Activated CD4-positive, alpha-beta T cell treated with anti-CD3 and anti-CD28 coated beads for 36 hours (primary cell): ENCODE data around the gene CD79B. TPM values are rescaled to one million over a fixed set of nuclear protein-coding genes. Genes with fewer than 3 reads are reported as not detected.
A peak's percentile ranks its signal among the peaks of the same experiment; 100 is the strongest.
"Not testable (repeated sequence)": the region's sequence is repeated elsewhere in the genome, so short reads cannot be mapped to it uniquely, and the experiment has no call there.

Experiments used
- ATAC-seq: fragments of 200-7000 bp; cut with Tn5 transposase; one replicate; pipeline ENCODE4 v1.10.0; 2021; ENCODE audit warnings: mild to moderate bottlenecking, moderate library complexity
- CTCF ChIA-PET: fragments of 350-600 bp; sonication (Branson Sonifier 250); formaldehyde crosslinking; loops from one replicate; lab custom pipeline; 2021; ENCODE audit warnings: antibody characterized with exemption; lab: Charles Lee
- POLR2A ChIA-PET: fragments of 350-600 bp; sonication (Branson Sonifier 250); formaldehyde crosslinking; loops from one replicate; lab custom pipeline; 2021; ENCODE audit warnings: antibody characterized with exemption, inconsistent platforms; lab: Charles Lee
- DNase-seq: peaks from one replicate; pipeline ENCODE4 v3.0.0-alpha.2; 2020
- H3K27ac Mint-ChIP-seq: one replicate; pipeline ENCODE4 v1.8.0; 2021; ENCODE audit warnings: mixed read lengths
- H3K27me3 Mint-ChIP-seq: one replicate; pipeline ENCODE4 v1.8.0; 2021; ENCODE audit warnings: mixed read lengths
- H3K36me3 Mint-ChIP-seq: one replicate; pipeline ENCODE4 v1.8.0; 2021; ENCODE audit warnings: low read depth, mixed read lengths
- H3K4me1 Mint-ChIP-seq: one replicate; pipeline ENCODE4 v1.8.0; 2021; ENCODE audit warnings: mixed read lengths
- H3K4me3 Mint-ChIP-seq: one replicate; pipeline ENCODE4 v1.8.0; 2021; ENCODE audit warnings: mild to moderate bottlenecking, moderate library complexity, mixed read lengths
- H3K9me3 Mint-ChIP-seq: one replicate; pipeline ENCODE4 v1.8.0; 2021; ENCODE audit warnings: low read depth, mixed read lengths
- intact Hi-C, 2 experiments: fragments of 100-400 bp; cut with DNase I in 1 of 2; cut with micrococcal nuclease in 1 of 2; formaldehyde crosslinking; loops; one replicate each; pipeline versions ENCODE4 v1.14.2 to v1.15.1; 2022 to 2024; cut with DNase I, micrococcal nuclease
- total RNA-seq, 2 experiments: library from RNA; stranded (reverse); gene quantifications; one replicate each; pipeline ENCODE4 v1.2.3, GENCODE V29; 2021

The CD79B gene
- total RNA-seq, 2 experiments from 2014 or later = 19.8 to 28.0 TPM

GRCh38 chr17:63909586-63909985, 22.5 kb downstream of the CD79B start:
- CTCF ChIA-PET = interaction anchor here (1.2 kb wide), 1 partner anchor 117 kb away, joined by 3 read pairs; no protein-coding TSS in a partner anchor
- DNase-seq, ATAC-seq, H3K27ac Mint-ChIP-seq, H3K9me3 Mint-ChIP-seq, H3K27me3 Mint-ChIP-seq, POLR2A ChIA-PET, H3K4me1 Mint-ChIP-seq, intact Hi-C loops, H3K4me3 Mint-ChIP-seq, H3K36me3 Mint-ChIP-seq: not testable (repeated sequence)

- H3K27me3 Mint-ChIP-seq, intact Hi-C loops, H3K27ac Mint-ChIP-seq, H3K9me3 Mint-ChIP-seq, POLR2A ChIA-PET, H3K36me3 Mint-ChIP-seq, H3K4me3 Mint-ChIP-seq, H3K4me1 Mint-ChIP-seq: not testable (repeated sequence)
- CTCF ChIA-PET = interaction anchor here (0.9 to 1.9 kb wide), 10 partner anchors 9 to 375 kb away, joined by 3 to 6 read pairs (median 4); partner anchors contain the start of gene GH1
- DNase-seq (peak; percentile 56), ATAC-seq (peak; percentile 58)
Observed at GRCh38 chr17:63907161-63907778, 24.9 kb downstream of the CD79B start.

GRCh38 chr17:63904796-63905195, 27.3 kb downstream of the CD79B start:
- DNase-seq, H3K4me1 Mint-ChIP-seq, H3K9me3 Mint-ChIP-seq, H3K27me3 Mint-ChIP-seq, ATAC-seq, intact Hi-C loops, H3K36me3 Mint-ChIP-seq, H3K4me3 Mint-ChIP-seq, H3K27ac Mint-ChIP-seq, POLR2A ChIA-PET: not testable (repeated sequence)
- CTCF ChIA-PET = interaction anchor here (0.6 to 2.3 kb wide), 6 partner anchors 14 to 341 kb away, joined by 3 to 8 read pairs (median 3); partner anchors contain the start of gene GH1

- intact Hi-C loops, H3K9me3 Mint-ChIP-seq, H3K27ac Mint-ChIP-seq, H3K4me3 Mint-ChIP-seq, POLR2A ChIA-PET, H3K27me3 Mint-ChIP-seq, H3K36me3 Mint-ChIP-seq: not testable (repeated sequence)
- ATAC-seq (peak; percentile 71), DNase-seq (peak; percentile 27)
- CTCF ChIA-PET = interaction anchor here (0.6 to 3.8 kb wide), 11 partner anchors 8 to 404 kb away, joined by 3 to 10 read pairs (median 4); partner anchors contain the start of gene GH1
- H3K4me1 Mint-ChIP-seq = peaks cover 15% of the 10 kb centered on the region
Observed at GRCh38 chr17:63903787-63904201, 28.3 kb downstream of the CD79B start.

- H3K4me3 Mint-ChIP-seq, ATAC-seq, DNase-seq, H3K27me3 Mint-ChIP-seq, POLR2A ChIA-PET, intact Hi-C loops, H3K36me3 Mint-ChIP-seq, H3K9me3 Mint-ChIP-seq, H3K27ac Mint-ChIP-seq: not testable (repeated sequence)
- peaks cover 18% of the 10 kb centered on the region for H3K4me1 Mint-ChIP-seq
- CTCF ChIA-PET = interaction anchor here (0.6 to 3.8 kb wide), 15 partner anchors 12 to 357 kb away, joined by 3 to 11 read pairs (median 4); partner anchors contain the start of gene CD79B
Observed at GRCh38 chr17:63901971-63902370, 30.2 kb downstream of the CD79B start.

- not testable (repeated sequence) for H3K9me3 Mint-ChIP-seq
Observed at GRCh38 chr17:63898899-63899798, 33.0 kb downstream of the CD79B start.

GRCh38 chr17:63896524-63897354, 35.4 kb downstream of the CD79B start, which contains the start of gene CSH1:
CSH1 (minus strand) TSS chr17:63896574; CDS start chr17:63896511, 63 bp downstream.
- H3K27ac Mint-ChIP-seq, ATAC-seq, H3K4me3 Mint-ChIP-seq, DNase-seq, intact Hi-C loops, H3K36me3 Mint-ChIP-seq, H3K27me3 Mint-ChIP-seq, H3K9me3 Mint-ChIP-seq, CTCF ChIA-PET, POLR2A ChIA-PET: not testable (repeated sequence)
- H3K4me1 Mint-ChIP-seq = peaks cover 14% of the 10 kb centered on the region

More at GRCh38 chr17:63898899-63899798, 33.0 kb downstream of the CD79B start:
- H3K27ac Mint-ChIP-seq, H3K27me3 Mint-ChIP-seq, POLR2A ChIA-PET, H3K4me3 Mint-ChIP-seq, intact Hi-C loops, H3K36me3 Mint-ChIP-seq: not testable (repeated sequence)
- peaks cover 18% of the 10 kb centered on the region for H3K4me1 Mint-ChIP-seq
- ATAC-seq = peak; percentile 89
- peak; percentile 66 for DNase-seq
- CTCF ChIA-PET = interaction anchor here (0.6 to 2.2 kb wide), 4 partner anchors 8 to 114 kb away, joined by 3 to 6 read pairs (median 4); no protein-coding TSS in a partner anchor

GRCh38 chr17:63894821-63895220, 37.3 kb downstream of the CD79B start:
- H3K36me3 Mint-ChIP-seq, H3K27ac Mint-ChIP-seq, DNase-seq, H3K4me3 Mint-ChIP-seq, ATAC-seq, H3K27me3 Mint-ChIP-seq, H3K9me3 Mint-ChIP-seq, POLR2A ChIA-PET, intact Hi-C loops, CTCF ChIA-PET: not testable (repeated sequence)
- peaks cover 12% of the 10 kb centered on the region for H3K4me1 Mint-ChIP-seq

GRCh38 chr17:63894021-63894420, 38.1 kb downstream of the CD79B start:
- CTCF ChIA-PET = interaction anchor here (2.2 kb wide), 1 partner anchor 31 kb away, joined by 5 read pairs; no protein-coding TSS in a partner anchor

GRCh38 chr17:63892316-63893037, 39.7 kb downstream of the CD79B start:
- H3K4me1 Mint-ChIP-seq, intact Hi-C loops, ATAC-seq, H3K9me3 Mint-ChIP-seq, POLR2A ChIA-PET, DNase-seq, H3K36me3 Mint-ChIP-seq, H3K4me3 Mint-ChIP-seq, H3K27me3 Mint-ChIP-seq, H3K27ac Mint-ChIP-seq: not testable (repeated sequence)
- CTCF ChIA-PET = interaction anchor here (1.1 to 2.2 kb wide), 6 partner anchors 10 to 76 kb away, joined by 3 to 7 read pairs (median 4); no protein-coding TSS in a partner anchor

More at GRCh38 chr17:63894021-63894420, 38.1 kb downstream of the CD79B start:
- H3K4me1 Mint-ChIP-seq, intact Hi-C loops, ATAC-seq, H3K27me3 Mint-ChIP-seq, DNase-seq, H3K9me3 Mint-ChIP-seq, H3K27ac Mint-ChIP-seq, H3K36me3 Mint-ChIP-seq, POLR2A ChIA-PET, H3K4me3 Mint-ChIP-seq: not testable (repeated sequence)
